Measurements from ENCODE around the gene ANKRD40CL.
A peak's percentile ranks its signal among the peaks of the same experiment; 100 is the strongest.

Gene ANKRD40CL

DNA sequence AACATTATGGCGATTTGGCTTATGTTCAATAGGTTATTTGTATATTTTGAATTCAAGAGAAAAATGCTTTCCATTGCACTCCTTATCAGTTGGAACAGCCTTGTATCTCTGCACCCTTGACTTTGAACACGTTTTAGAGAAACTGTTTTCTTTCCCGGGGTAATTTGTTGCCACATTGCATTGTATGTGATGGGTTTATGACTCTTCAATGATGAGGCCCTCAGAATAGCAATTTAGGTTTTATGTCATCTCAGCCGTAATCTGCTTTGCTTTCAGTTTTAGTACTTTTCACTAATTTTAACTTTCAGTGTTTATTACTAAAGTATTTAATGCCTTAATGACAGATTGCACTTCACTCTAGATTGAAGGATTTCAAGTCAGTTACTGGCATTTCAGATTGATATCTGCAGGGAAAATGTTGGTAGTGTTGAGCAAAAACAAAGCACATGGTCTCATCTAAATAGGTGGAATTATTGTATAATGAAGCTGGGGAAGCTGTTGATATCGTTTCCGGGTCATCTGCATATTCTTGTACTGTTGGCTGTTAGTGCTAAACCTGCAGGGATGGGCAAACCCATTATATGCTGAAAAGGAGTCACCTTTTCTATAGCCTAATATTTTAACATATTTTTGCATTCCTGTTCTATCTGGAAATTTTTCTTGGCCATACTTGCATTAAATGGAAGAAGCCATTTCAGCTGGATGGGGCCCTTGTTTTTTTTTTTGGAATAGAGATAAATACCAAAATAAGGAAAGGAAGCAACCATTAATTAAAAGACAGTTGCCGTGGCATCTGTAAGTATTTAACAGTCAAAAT is 45.9 kb downstream of the ANKRD40CL start:
- H3K36me3 ChIP-seq (ENCODE audit: insufficient read depth, low read length) = no peaks in the 10 kb centered on the region

DNA sequence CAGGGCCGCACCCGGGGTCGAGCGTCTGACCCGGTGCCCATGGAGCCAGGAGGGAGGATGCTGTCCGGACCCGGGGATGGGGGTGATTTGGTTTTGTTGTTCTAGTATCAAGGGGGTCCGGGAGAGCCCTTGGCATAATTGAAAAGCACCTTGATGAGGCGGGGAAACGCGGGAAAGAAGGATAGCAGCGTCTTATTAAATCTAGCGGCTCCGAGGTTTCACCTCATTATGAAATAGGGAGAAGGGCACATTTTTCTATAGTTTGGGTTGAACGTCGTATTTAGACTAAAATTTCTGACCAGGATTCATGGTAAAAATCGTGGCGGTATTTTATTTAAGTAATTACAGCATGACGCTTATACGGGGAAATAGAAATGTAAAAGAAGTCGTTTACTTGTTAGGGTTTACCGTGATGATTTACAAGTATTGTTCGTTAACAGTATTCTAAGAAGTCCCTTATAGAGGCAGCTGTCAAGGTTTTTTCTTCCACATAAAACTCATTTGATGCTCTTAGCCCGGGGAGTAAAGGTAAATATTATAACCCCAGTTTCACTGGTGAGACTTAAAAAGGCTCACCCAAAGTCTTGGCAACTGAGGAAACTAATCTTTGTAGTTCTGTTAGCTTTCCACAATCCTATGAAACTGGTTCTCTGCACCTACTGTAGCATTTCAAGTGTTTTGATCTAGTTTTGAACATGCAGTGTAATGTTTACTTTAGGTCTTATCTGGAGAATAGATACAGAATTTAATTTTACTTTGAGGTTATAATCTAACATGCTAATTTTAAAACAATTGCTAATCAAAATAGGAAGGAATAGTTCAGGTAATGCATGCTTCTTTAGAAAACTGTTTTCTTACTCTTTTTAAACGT is 47.2 kb downstream of the ANKRD40CL start:
- H3K9me2 ChIP-seq (replicated peaks; ENCODE audit: low read depth, low read length) = no peaks in the 10 kb centered on the region
- peaks cover 58% of the 10 kb centered on the region for H3K79me2 ChIP-seq (ENCODE audit: insufficient read depth, low read length)
- no peak for TF ChIP-seq EZH2phosphoT487 (IDR thresholded peaks at IDR 0.05; ENCODE audit: borderline replicate concordance)
- H3K36me3 ChIP-seq (ENCODE audit: insufficient read depth, low read length) = no peaks in the 10 kb centered on the region
- peaks cover 34% of the 10 kb centered on the region for H3K4me1 ChIP-seq (ENCODE audit: insufficient read depth, low read length, poor library complexity, severe bottlenecking)
- H4K20me1 ChIP-seq (ENCODE audit: insufficient read depth, low read length, poor library complexity, severe bottlenecking) = peaks cover 56% of the 10 kb centered on the region
- no peaks in the 10 kb centered on the region for H3K9me3 ChIP-seq (ENCODE audit: insufficient read depth, low read depth, low read length)
- H2AFZ ChIP-seq (ENCODE audit: low read length) = peak overlapping the region; percentile 81; the same call in 1 of the 2 replicates
- peak overlapping the region; percentile 97 for H3K4me2 ChIP-seq (ENCODE audit: low read depth, low read length, poor library complexity, severe bottlenecking)
- no peaks in the 10 kb centered on the region for H3F3A ChIP-seq (ENCODE audit: low read depth)
- H3K4me3 ChIP-seq (ENCODE audit: low read length, poor library complexity, severe bottlenecking) = peak overlapping the region; percentile 75
- peak overlapping the region; percentile 93 for H3K9ac ChIP-seq (ENCODE audit: low read depth, low read length, poor library complexity, severe bottlenecking)
- no peaks in the 10 kb centered on the region for H3K27me3 ChIP-seq (ENCODE audit: insufficient read depth, low read length, poor library complexity, severe bottlenecking)

More for the DNA sequence above, 45.9 kb downstream of the ANKRD40CL start:
- no peaks in the 10 kb centered on the region for H3K27me3 ChIP-seq (ENCODE audit: insufficient read depth, low read length, poor library complexity, severe bottlenecking)
- H4K20me1 ChIP-seq (ENCODE audit: insufficient read depth, low read length, poor library complexity, severe bottlenecking) = peaks cover 68% of the 10 kb centered on the region
- H3K4me1 ChIP-seq (ENCODE audit: insufficient read depth, low read length, poor library complexity, severe bottlenecking) = peaks cover 41% of the 10 kb centered on the region
- H3K9me3 ChIP-seq (ENCODE audit: insufficient read depth, low read depth, low read length) = no peaks in the 10 kb centered on the region
- no peak overlapping the region for H2AFZ ChIP-seq (ENCODE audit: low read length)
- H3K4me3 ChIP-seq (ENCODE audit: low read length, poor library complexity, severe bottlenecking) = peak overlapping the region; percentile 75
- TF ChIP-seq, protein P1, sequence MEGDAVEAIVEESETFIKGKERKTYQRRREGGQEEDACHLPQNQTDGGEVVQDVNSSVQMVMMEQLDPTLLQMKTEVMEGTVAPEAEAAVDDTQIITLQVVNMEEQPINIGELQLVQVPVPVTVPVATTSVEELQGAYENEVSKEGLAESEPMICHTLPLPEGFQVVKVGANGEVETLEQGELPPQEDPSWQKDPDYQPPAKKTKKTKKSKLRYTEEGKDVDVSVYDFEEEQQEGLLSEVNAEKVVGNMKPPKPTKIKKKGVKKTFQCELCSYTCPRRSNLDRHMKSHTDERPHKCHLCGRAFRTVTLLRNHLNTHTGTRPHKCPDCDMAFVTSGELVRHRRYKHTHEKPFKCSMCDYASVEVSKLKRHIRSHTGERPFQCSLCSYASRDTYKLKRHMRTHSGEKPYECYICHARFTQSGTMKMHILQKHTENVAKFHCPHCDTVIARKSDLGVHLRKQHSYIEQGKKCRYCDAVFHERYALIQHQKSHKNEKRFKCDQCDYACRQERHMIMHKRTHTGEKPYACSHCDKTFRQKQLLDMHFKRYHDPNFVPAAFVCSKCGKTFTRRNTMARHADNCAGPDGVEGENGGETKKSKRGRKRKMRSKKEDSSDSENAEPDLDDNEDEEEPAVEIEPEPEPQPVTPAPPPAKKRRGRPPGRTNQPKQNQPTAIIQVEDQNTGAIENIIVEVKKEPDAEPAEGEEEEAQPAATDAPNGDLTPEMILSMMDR (conservative IDR thresholded peaks at IDR 0.05; ENCODE audit: low read length) = no peak
- peak overlapping the region; percentile 97 for H3K4me2 ChIP-seq (ENCODE audit: low read depth, low read length, poor library complexity, severe bottlenecking)
- no peaks in the 10 kb centered on the region for H3F3A ChIP-seq (ENCODE audit: low read depth)
- H3K79me2 ChIP-seq (ENCODE audit: insufficient read depth, low read length) = peaks cover 70% of the 10 kb centered on the region
- H3K9ac ChIP-seq (ENCODE audit: low read depth, low read length, poor library complexity, severe bottlenecking) = peak overlapping the region; percentile 93
- no peaks in the 10 kb centered on the region for H3K9me2 ChIP-seq (replicated peaks; ENCODE audit: low read depth, low read length)

DNA sequence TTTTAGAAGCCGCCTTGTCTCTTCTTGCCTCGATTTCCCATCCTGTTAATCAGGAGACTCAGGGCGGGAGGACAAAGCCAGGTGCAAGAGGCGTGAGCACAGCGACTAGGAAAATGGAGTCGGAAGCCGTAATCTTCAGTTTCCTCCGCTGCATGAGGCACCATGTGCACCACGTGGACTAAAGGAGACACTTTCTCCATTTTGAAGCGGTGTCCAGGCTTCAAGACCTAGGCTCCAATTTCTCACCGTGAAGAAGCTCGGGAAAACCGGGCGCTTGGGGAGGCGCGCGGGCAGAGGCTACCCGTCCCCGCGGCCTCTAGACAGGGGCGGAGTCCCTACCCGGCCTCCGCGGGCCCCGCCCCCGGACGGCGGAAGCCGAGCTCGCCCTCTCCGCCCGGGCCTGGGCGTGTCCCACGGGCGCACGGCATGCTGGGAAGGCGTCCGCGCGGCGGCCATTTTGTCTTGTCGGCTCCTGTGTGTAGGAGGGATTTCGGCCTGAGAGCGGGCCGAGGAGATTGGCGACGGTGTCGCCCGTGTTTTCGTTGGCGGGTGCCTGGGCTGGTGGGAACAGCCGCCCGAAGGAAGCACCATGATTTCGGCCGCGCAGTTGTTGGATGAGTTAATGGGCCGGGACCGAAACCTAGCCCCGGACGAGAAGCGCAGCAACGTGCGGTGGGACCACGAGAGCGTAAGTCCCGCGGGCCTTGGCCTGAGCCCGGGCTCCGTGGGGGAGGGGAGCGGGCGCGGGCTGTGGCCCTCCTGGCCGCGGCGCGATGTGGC is 48.0 kb downstream of the ANKRD40CL start, which contains the start of gene LUC7L3:
TSS of gene LUC7L3 (plus strand) at position 460 of the 780 bp plus-strand sequence. CDS start at position 590, 130 bp downstream.
- Histone ChIP-seq H3F3A (ENCODE audit: low read depth) (no peaks in the 10 kb centered on the region), H3K9me3 (ENCODE audit: insufficient read depth, low read depth, low read length) (no peaks in the 10 kb centered on the region), H3K36me3 (ENCODE audit: insufficient read depth, low read length) (no peaks in the 10 kb centered on the region), H3K9me2 (replicated peaks; ENCODE audit: low read depth, low read length) (no peaks in the 10 kb centered on the region), H3K9ac (ENCODE audit: low read depth, low read length, poor library complexity, severe bottlenecking) (peak within 1 kb of the TSS; percentile 93), H4K20me1 (ENCODE audit: insufficient read depth, low read length, poor library complexity, severe bottlenecking) (peaks cover 48% of the 10 kb centered on the region), H3K4me1 (ENCODE audit: insufficient read depth, low read length, poor library complexity, severe bottlenecking) (peaks cover 29% of the 10 kb centered on the region), H3K4me3 (ENCODE audit: low read length, poor library complexity, severe bottlenecking) (peak within 1 kb of the TSS; percentile 75), H3K4me2 (ENCODE audit: low read depth, low read length, poor library complexity, severe bottlenecking) (peak within 1 kb of the TSS; percentile 97), H2AFZ (ENCODE audit: low read length) (peak within 1 kb of the TSS; percentile 81), H3K27me3 (ENCODE audit: insufficient read depth, low read length, poor library complexity, severe bottlenecking) (no peaks in the 10 kb centered on the region), H3K79me2 (ENCODE audit: insufficient read depth, low read length) (peaks cover 50% of the 10 kb centered on the region)
- TF ChIP-seq, protein P1 (conservative IDR thresholded peaks at IDR 0.05; ENCODE audit: low read length) = no peak
